ENCODE results near the gene HS1BP3.

The HS1BP3 gene

DNA sequence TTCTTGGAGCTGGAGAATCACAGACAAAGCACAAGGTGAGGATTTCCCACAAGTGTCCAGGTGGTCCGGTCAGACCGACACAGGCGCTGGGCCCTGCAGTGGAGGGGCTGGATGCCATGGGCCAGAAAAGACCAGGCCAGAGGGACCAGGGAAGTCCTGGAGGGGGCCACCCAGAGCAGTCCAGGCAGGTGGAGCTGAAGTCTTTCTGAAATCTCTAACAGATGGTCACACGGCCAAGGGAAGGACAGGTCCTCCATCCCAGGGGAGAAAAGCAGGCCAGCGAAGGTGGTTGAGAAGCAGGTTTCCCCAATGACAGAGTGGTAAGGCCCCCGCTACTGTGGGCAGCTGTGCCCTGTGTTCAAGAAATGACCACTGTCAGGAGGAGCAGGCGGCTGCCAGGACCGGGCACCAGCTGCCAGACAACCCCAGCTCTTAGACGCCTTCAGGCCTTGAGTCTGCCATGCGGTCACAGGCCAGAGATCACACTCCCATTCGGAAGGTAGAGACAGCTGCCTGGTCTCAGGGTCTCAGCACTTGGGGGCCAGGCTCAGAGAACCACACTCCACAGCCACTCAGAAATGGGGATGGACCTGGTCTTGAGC, 25.9 kb downstream of the HS1BP3 start:
- Histone ChIP-seq H3K4me3 (ENCODE audit: low read depth, low read length) (no peak overlapping the region), H3K27ac (ENCODE audit: low read depth, low read length) (no peak overlapping the region)

GRCh38 chr2:20624156-20624883, 26.6 kb downstream of the HS1BP3 start:
- no peak overlapping the region for H3K4me3 ChIP-seq (ENCODE audit: low read depth, low read length)

More for the DNA sequence above, 25.9 kb downstream of the HS1BP3 start:
- H3K9me3 ChIP-seq (ENCODE audit: control insufficient read depth, insufficient read depth, low read length), result no peaks in the 10 kb centered on the region
- H3K27me3 ChIP-seq (ENCODE audit: control insufficient read depth, insufficient read depth, low read length), result no peaks in the 10 kb centered on the region
- peaks cover 8% of the 10 kb centered on the region for H3K36me3 ChIP-seq (ENCODE audit: control insufficient read depth, insufficient read depth, low read length)
- H3K4me1 ChIP-seq (ENCODE audit: control insufficient read depth, insufficient read depth, low read length), result no peaks in the 10 kb centered on the region
- H3K9ac ChIP-seq (ENCODE audit: low read depth, low read length), result no peak overlapping the region

DNA sequence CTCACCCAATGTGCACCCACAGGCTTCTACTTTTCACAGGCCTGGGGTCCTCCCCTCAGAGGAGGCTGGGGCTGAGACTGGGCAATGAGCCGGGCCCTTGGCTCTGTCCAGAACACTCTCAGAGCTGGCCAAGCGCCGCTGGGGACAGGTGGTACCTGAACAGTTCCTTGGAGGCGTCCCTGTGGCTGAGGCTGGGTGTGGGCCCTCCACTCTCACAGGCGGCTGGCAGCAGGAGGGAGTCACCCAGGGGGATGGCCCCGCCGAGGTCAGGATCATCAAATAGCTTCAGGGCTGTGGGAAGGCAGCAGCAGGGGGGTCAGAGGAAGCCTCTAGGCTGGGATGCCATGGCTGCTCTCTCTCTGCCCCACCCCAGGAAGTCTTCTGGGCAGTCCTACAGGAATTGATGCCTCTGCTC, 27.1 kb downstream of the HS1BP3 start:
- Histone ChIP-seq H3K27ac (ENCODE audit: low read depth, low read length) (no peak overlapping the region), H3K27me3 (ENCODE audit: control insufficient read depth, insufficient read depth, low read length) (no peaks in the 10 kb centered on the region), H3K36me3 (ENCODE audit: control insufficient read depth, insufficient read depth, low read length) (peaks cover 9% of the 10 kb centered on the region), H3K9me3 (ENCODE audit: control insufficient read depth, insufficient read depth, low read length) (no peaks in the 10 kb centered on the region), H3K4me1 (ENCODE audit: control insufficient read depth, insufficient read depth, low read length) (no peaks in the 10 kb centered on the region), H3K4me3 (ENCODE audit: low read depth, low read length) (no peak overlapping the region), H3K9ac (ENCODE audit: low read depth, low read length) (no peak overlapping the region)

More at GRCh38 chr2:20624156-20624883, 26.6 kb downstream of the HS1BP3 start:
- no peak overlapping the region for H3K27ac ChIP-seq (ENCODE audit: low read depth, low read length)
- H3K27me3 ChIP-seq (ENCODE audit: control insufficient read depth, insufficient read depth, low read length), result no peaks in the 10 kb centered on the region
- no peaks in the 10 kb centered on the region for H3K4me1 ChIP-seq (ENCODE audit: control insufficient read depth, insufficient read depth, low read length)
- no peaks in the 10 kb centered on the region for H3K9me3 ChIP-seq (ENCODE audit: control insufficient read depth, insufficient read depth, low read length)
- peaks cover 9% of the 10 kb centered on the region for H3K36me3 ChIP-seq (ENCODE audit: control insufficient read depth, insufficient read depth, low read length)
- no peak overlapping the region for H3K9ac ChIP-seq (ENCODE audit: low read depth, low read length)

DNA sequence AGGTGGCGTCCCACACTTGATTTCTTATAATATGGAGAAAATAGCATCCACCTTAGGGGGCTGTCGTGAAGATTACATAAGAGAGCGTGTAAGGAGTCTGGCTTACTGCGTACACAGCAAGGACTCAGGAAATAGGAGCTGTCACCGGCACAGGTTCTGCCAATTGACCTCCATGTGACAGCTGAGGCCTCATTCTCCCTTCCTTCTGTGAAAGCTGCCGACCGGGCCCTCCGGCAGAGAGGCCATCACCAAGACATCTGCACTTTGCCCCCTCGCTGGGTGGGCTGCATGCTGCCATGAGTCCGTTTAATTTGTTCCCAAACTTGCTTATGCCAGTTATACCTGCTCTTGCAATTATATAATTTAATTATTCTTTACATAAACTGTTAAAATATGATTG, 27.7 kb downstream of the HS1BP3 start:
- Histone ChIP-seq H3K36me3 (ENCODE audit: control insufficient read depth, insufficient read depth, low read length) (peaks cover 9% of the 10 kb centered on the region), H3K27me3 (ENCODE audit: control insufficient read depth, insufficient read depth, low read length) (no peaks in the 10 kb centered on the region), H3K4me1 (ENCODE audit: control insufficient read depth, insufficient read depth, low read length) (no peaks in the 10 kb centered on the region), H3K9ac (ENCODE audit: low read depth, low read length) (no peak overlapping the region), H3K9me3 (ENCODE audit: control insufficient read depth, insufficient read depth, low read length) (no peaks in the 10 kb centered on the region), H3K27ac (ENCODE audit: low read depth, low read length) (no peak overlapping the region), H3K4me3 (ENCODE audit: low read depth, low read length) (no peak overlapping the region)

DNA sequence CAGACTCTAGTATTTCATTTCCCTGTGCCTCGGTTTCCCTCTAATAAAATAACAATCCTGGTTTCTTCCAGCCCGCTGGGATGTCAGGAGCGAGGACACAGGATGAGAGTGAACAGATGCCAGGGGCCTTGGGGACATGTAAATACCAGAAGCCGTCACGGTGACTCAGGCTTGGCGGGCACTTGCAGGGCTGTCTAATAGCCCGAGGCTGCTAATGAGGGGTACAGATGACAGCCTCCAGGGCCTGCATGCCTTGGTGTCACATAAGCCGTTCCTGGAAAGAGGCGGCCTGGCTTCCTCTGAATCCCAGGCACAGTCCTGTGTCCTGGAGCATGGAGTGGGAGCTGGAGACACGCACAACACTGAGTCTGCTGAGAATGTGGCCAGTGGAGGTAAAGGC, 28.2 kb downstream of the HS1BP3 start:
- H3K9ac ChIP-seq (ENCODE audit: low read depth, low read length), result no peak overlapping the region
- H3K9me3 ChIP-seq (ENCODE audit: control insufficient read depth, insufficient read depth, low read length), result no peaks in the 10 kb centered on the region
- H3K4me3 ChIP-seq (ENCODE audit: low read depth, low read length), result no peak overlapping the region
- H3K36me3 ChIP-seq (ENCODE audit: control insufficient read depth, insufficient read depth, low read length), result peaks cover 9% of the 10 kb centered on the region
- no peaks in the 10 kb centered on the region for H3K27me3 ChIP-seq (ENCODE audit: control insufficient read depth, insufficient read depth, low read length)
- no peaks in the 10 kb centered on the region for H3K4me1 ChIP-seq (ENCODE audit: control insufficient read depth, insufficient read depth, low read length)
- H3K27ac ChIP-seq (ENCODE audit: low read depth, low read length), result no peak overlapping the region

GRCh38 chr2:20622296-20622686, 28.6 kb downstream of the HS1BP3 start:
- Histone ChIP-seq H3K27ac (ENCODE audit: low read depth, low read length) (no peak overlapping the region), H3K9ac (ENCODE audit: low read depth, low read length) (no peak overlapping the region), H3K9me3 (ENCODE audit: control insufficient read depth, insufficient read depth, low read length) (no peaks in the 10 kb centered on the region), H3K4me1 (ENCODE audit: control insufficient read depth, insufficient read depth, low read length) (peaks cover 4% of the 10 kb centered on the region; the same call in 1 of the 2 replicates), H3K36me3 (ENCODE audit: control insufficient read depth, insufficient read depth, low read length) (peaks cover 9% of the 10 kb centered on the region), H3K4me3 (ENCODE audit: low read depth, low read length) (no peak overlapping the region), H3K27me3 (ENCODE audit: control insufficient read depth, insufficient read depth, low read length) (no peaks in the 10 kb centered on the region)

DNA sequence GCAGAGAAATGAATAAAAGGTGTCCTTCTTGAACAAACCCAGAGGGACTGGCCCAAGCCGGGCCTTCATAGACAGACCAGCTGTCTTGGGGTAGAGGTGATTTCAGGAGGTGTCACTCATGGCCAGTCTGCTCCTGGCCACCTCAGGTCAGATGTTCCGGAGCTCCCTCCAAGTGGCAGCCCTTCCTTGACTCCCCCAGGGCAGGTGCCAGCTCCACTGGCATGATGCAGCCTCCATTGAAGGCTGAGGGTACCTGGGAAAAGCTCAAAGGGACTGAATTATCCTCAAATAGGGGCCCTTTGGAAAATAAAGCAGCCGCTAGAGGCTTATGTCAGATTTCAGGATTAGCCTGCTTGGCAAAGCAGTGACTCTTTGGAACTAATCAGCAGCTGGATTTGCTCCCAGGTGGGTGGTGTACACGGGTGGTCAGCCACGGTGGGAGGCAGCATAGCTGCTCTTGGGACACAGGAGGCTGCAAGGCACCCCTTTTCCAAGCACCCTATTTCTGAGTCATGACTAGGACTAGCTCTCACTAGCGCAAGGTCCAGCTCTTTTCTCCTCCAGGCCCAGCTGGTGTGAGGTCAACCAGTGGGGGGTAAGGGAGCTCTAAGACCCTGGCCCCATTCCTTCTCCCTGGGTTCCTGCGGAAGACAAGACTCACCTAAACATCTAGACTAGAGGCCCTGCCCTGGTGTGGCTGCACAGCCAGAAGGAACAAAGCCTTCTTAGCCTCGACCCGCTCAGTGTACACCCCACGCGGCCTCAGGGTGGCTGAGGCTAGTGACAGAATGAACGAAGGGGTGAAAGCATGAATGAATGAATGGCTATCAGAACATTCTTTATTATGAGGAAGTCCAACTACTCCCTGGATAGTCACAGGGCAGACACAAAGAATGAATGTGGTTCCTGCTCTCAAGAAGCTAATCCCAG, 29.3 kb downstream of the HS1BP3 start:
- Histone ChIP-seq H3K27ac (ENCODE audit: low read depth, low read length) (no peak overlapping the region), H3K36me3 (ENCODE audit: control insufficient read depth, insufficient read depth, low read length) (peaks cover 9% of the 10 kb centered on the region), H3K9me3 (ENCODE audit: control insufficient read depth, insufficient read depth, low read length) (no peaks in the 10 kb centered on the region), H3K4me1 (ENCODE audit: control insufficient read depth, insufficient read depth, low read length) (peaks cover 10% of the 10 kb centered on the region; the same call in 1 of the 2 replicates), H3K4me3 (ENCODE audit: low read depth, low read length) (no peak overlapping the region), H3K9ac (ENCODE audit: low read depth, low read length) (no peak overlapping the region), H3K27me3 (ENCODE audit: control insufficient read depth, insufficient read depth, low read length) (no peaks in the 10 kb centered on the region)

GRCh38 chr2:20620696-20621365, 30.1 kb downstream of the HS1BP3 start:
- Histone ChIP-seq H3K27me3 (ENCODE audit: control insufficient read depth, insufficient read depth, low read length) (no peaks in the 10 kb centered on the region), H3K9me3 (ENCODE audit: control insufficient read depth, insufficient read depth, low read length) (no peaks in the 10 kb centered on the region), H3K36me3 (ENCODE audit: control insufficient read depth, insufficient read depth, low read length) (peaks cover 9% of the 10 kb centered on the region), H3K9ac (ENCODE audit: low read depth, low read length) (no peak overlapping the region), H3K4me3 (ENCODE audit: low read depth, low read length) (no peak overlapping the region), H3K27ac (ENCODE audit: low read depth, low read length) (no peak overlapping the region), H3K4me1 (ENCODE audit: control insufficient read depth, insufficient read depth, low read length) (peaks cover 10% of the 10 kb centered on the region; the same call in 1 of the 2 replicates)

DNA sequence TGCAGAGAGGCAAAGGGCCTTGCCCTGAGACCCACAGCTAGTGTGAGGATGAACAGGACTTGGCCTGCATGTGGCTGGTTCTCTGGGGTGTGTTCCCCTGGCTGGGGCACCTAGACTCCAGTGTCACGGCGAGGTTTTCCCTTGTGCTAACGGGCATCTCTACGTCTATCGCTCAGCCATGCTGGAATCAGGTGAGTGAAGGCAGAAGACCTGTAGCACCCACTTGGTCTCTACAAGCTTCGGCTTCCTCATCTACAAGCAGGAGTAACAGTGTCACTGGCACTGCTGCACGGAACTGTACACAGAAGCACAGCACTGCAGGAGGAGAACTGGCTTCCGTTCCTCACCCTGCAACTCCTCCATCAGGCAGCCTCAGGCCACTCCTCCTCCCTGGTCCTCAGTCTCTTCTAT, 30.6 kb downstream of the HS1BP3 start:
- Histone ChIP-seq H3K9ac (ENCODE audit: low read depth, low read length) (no peak overlapping the region), H3K9me3 (ENCODE audit: control insufficient read depth, insufficient read depth, low read length) (no peaks in the 10 kb centered on the region), H3K27ac (ENCODE audit: low read depth, low read length) (no peak overlapping the region), H3K36me3 (ENCODE audit: control insufficient read depth, insufficient read depth, low read length) (peaks cover 9% of the 10 kb centered on the region), H3K4me3 (ENCODE audit: low read depth, low read length) (no peak overlapping the region), H3K4me1 (ENCODE audit: control insufficient read depth, insufficient read depth, low read length) (peaks cover 10% of the 10 kb centered on the region; the same call in 1 of the 2 replicates), H3K27me3 (ENCODE audit: control insufficient read depth, insufficient read depth, low read length) (no peaks in the 10 kb centered on the region)

GRCh38 chr2:20619624-20620024, 31.3 kb downstream of the HS1BP3 start:
- Histone ChIP-seq H3K9me3 (ENCODE audit: control insufficient read depth, insufficient read depth, low read length) (no peaks in the 10 kb centered on the region), H3K9ac (ENCODE audit: low read depth, low read length) (no peak overlapping the region), H3K4me1 (ENCODE audit: control insufficient read depth, insufficient read depth, low read length) (peaks cover 15% of the 10 kb centered on the region; the same call in 1 of the 2 replicates)

More at GRCh38 chr2:20619624-20620024, 31.3 kb downstream of the HS1BP3 start:
- no peaks in the 10 kb centered on the region for H3K27me3 ChIP-seq (ENCODE audit: control insufficient read depth, insufficient read depth, low read length)
- no peak overlapping the region for H3K27ac ChIP-seq (ENCODE audit: low read depth, low read length)
- no peak overlapping the region for H3K4me3 ChIP-seq (ENCODE audit: low read depth, low read length)
- peaks cover 9% of the 10 kb centered on the region for H3K36me3 ChIP-seq (ENCODE audit: control insufficient read depth, insufficient read depth, low read length)

All from HUES48 (cell line).